Endothelial cell of umbilical vein (primary cell): Measurements from ENCODE around the gene KLHL25. TPM values are rescaled to one million over a fixed set of nuclear protein-coding genes. Genes with fewer than 3 reads are reported as not detected.

ENCODE experiments used
- BruUV-seq: library from RNA; stranded (reverse); fragments of 400-500 nt; replicated peaks from 2 replicates; lab custom pipeline; 2021; lab: Mats Ljungman, UMichigan
- CTCF ChIA-PET: fragments of 300-600, 350-600 bp; sonication (Branson Sonifier 250); formaldehyde crosslinking; loops from one replicate; lab custom pipeline; 2021; ENCODE audit warnings: antibody characterized with exemption, inconsistent platforms; lab: Charles Lee
- POLR2A ChIA-PET: fragments of 300-600, 350-600 bp; sonication (Branson Sonifier 250); formaldehyde crosslinking; loops from one replicate; lab custom pipeline; 2021; ENCODE audit warnings: antibody characterized with exemption, inconsistent platforms; lab: Charles Lee
- DNase-seq: peaks from one replicate; pipeline ENCODE4 v3.0.0-alpha.2; 2011; ENCODE audit warnings: low read depth, low spot score
- FAIRE-seq: peaks from 2 replicates; lab custom pipeline; 2011; peaks lifted over from hg19 to GRCh38; lab: Jason Lieb, UNC
- H2AFZ ChIP-seq: 2 replicates; pipeline ENCODE4 v1.6.0; 2012; ENCODE audit warnings: low read depth, low read length, control low read depth, inconsistent platforms
- H3K27ac ChIP-seq: 2 replicates; pipeline ENCODE4 v1.5.1; 2011; ENCODE audit warnings: low read depth, mild to moderate bottlenecking, control low read depth, low read length, moderate library complexity; ENCODE audit not compliant: insufficient read depth
- H3K27me3 ChIP-seq, 2 experiments: 2 replicates each; pipeline versions ENCODE4 v1.6.0 to v1.6.1; 2011; ENCODE audit warnings: low read length in 2 of 2, mixed read lengths in 1 of 2; ENCODE audit not compliant: control insufficient read depth in 2 of 2, insufficient read depth in 2 of 2
- H3K36me3 ChIP-seq, 2 experiments: 2 replicates in 1 of 2; 3 replicates in 1 of 2; pipeline ENCODE4 v1.5.1; 2011; ENCODE audit warnings: low read length in 2 of 2, mild to moderate bottlenecking in 1 of 2, moderate library complexity in 1 of 2; ENCODE audit not compliant: control insufficient read depth in 2 of 2, insufficient read depth in 2 of 2; ENCODE audit errors: extremely low read depth in 1 of 2
- H3K4me1 ChIP-seq: 3 replicates; pipeline ENCODE4 v1.5.1; 2011; ENCODE audit warnings: mild to moderate bottlenecking, low read length; ENCODE audit not compliant: control insufficient read depth, insufficient read depth; ENCODE audit errors: extremely low read depth
- H3K4me2 ChIP-seq: 2 replicates; pipeline ENCODE4 v1.6.1; 2011; ENCODE audit warnings: low read length, control low read depth, mixed read lengths; ENCODE audit not compliant: insufficient read depth
- H3K4me3 ChIP-seq, 3 experiments: fragments of 200-600 bp in 1 of 3; sonication (generic), shearing (Covaris generic) in 1 of 3; replicated peaks in 1 of 3; 2 replicates each; pipeline ENCODE4 v1.5.1; 2011 to 2016; ENCODE audit warnings: control low read depth in 3 of 3, low read length in 3 of 3, mild to moderate bottlenecking in 2 of 3, inconsistent platforms in 1 of 3, low read depth in 1 of 3, moderate library complexity in 1 of 3; ENCODE audit not compliant: insufficient read depth in 1 of 3
- H3K79me2 ChIP-seq: 2 replicates; pipeline ENCODE4 v1.6.0; 2012; ENCODE audit warnings: low read length, inconsistent platforms; ENCODE audit not compliant: control insufficient read depth, insufficient read depth
- H3K9ac ChIP-seq: replicated peaks from 2 replicates; pipeline ENCODE3; 2011; ENCODE audit warnings: low read length, control low read depth; ENCODE audit not compliant: insufficient read depth; ENCODE audit errors: extremely low read depth
- H3K9me1 ChIP-seq: replicated peaks from 3 replicates; pipeline ENCODE4 v1.6.0; 2011; ENCODE audit warnings: mild to moderate bottlenecking, low read length; ENCODE audit not compliant: control insufficient read depth, insufficient read depth; ENCODE audit errors: extremely low read depth
- H3K9me3 ChIP-seq: replicated peaks from 2 replicates; pipeline ENCODE4 v1.5.1; 2012; ENCODE audit warnings: low read length, inconsistent platforms; ENCODE audit not compliant: control insufficient read depth, insufficient read depth
- H4K20me1 ChIP-seq: replicated peaks from 2 replicates; pipeline ENCODE3; 2011; ENCODE audit warnings: mild to moderate bottlenecking, low read length; ENCODE audit not compliant: control insufficient read depth, insufficient read depth; ENCODE audit errors: extremely low read depth
- EZH2 ChIP-seq: IDR thresholded peaks from 2 replicates; pipeline ENCODE4 v1.6.1; 2012; ENCODE audit warnings: borderline replicate concordance, low read depth, mild to moderate bottlenecking, moderate library complexity, low read length, inconsistent platforms; ENCODE audit not compliant: severe bottlenecking
- FOS ChIP-seq: IDR thresholded peaks from 2 replicates; pipeline ENCODE4 v1.6.1; 2011; ENCODE audit warnings: mild to moderate bottlenecking, low read length, moderate library complexity, borderline replicate concordance; ENCODE audit not compliant: insufficient read depth
- GATA2 ChIP-seq: IDR thresholded peaks from 2 replicates; pipeline ENCODE4 v1.7.0; 2011; ENCODE audit warnings: low read depth, mild to moderate bottlenecking, moderate library complexity, mixed read lengths, low read length; ENCODE audit not compliant: insufficient read length, insufficient read depth
- JUN ChIP-seq: IDR thresholded peaks from 2 replicates; pipeline ENCODE4 v1.6.1; 2011; ENCODE audit warnings: borderline replicate concordance, low read depth; ENCODE audit not compliant: insufficient read length, insufficient read depth
- MAX ChIP-seq: IDR thresholded peaks from 2 replicates; pipeline ENCODE4 v1.6.1; 2011; ENCODE audit not compliant: insufficient read depth, insufficient read length
- MYC ChIP-seq: IDR thresholded peaks from one replicate; pipeline ENCODE4 v1.6.1; 2011; ENCODE audit warnings: mild to moderate bottlenecking, low read depth, low read length
- POLR2A ChIP-seq: IDR thresholded peaks from 2 replicates; pipeline ENCODE4 v1.6.1; 2012; ENCODE audit warnings: low read depth, mild to moderate bottlenecking, control low read depth, low read length
- POLR2AphosphoS5 ChIP-seq: IDR thresholded peaks from 2 replicates; pipeline ENCODE4 v1.6.1; 2012; ENCODE audit warnings: low read depth, mild to moderate bottlenecking, control low read depth, low read length, moderate library complexity; ENCODE audit not compliant: insufficient read depth
- dilution Hi-C: fragments of 300-500 bp; cut with MboI; formaldehyde crosslinking; loops from one replicate; pipeline ENCODE4 v1.15.0; 2019; ENCODE audit warnings: low sequenced_read_pairs; ENCODE audit not compliant: extremely low pct_ligation_motif_present
- intact Hi-C: fragments of 100-400 bp; cut with micrococcal nuclease; formaldehyde crosslinking; loops from one replicate; pipeline ENCODE4 v1.10.0; 2022
- polyA plus RNA-seq, 4 experiments: library from polyadenylated mRNA; depleted of rRNA in 3 of 4; stranded (reverse) in 3 of 4; unstranded in 1 of 4; fragments of >200 nt; gene quantifications; 2 replicates each; pipeline versions ENCODE4 v1.2.1 to v1.2.3, GENCODE V29; 2011 to 2012; ENCODE audit warnings: missing spikeins in 1 of 4
- total RNA-seq: library from RNA; stranded (reverse); gene quantifications from 2 replicates; pipeline ENCODE4 v1.2.3, GENCODE V29; 2021
- TF ChIP-seq, protein P1 (sequence below), 2 donors: IDR thresholded peaks; 1 replicate in 1 of 2; 2 replicates in 1 of 2; pipeline ENCODE4 v1.5.1; 2011; ENCODE audit warnings: low read length in 2 of 2, mild to moderate bottlenecking in 2 of 2, moderate library complexity in 2 of 2, control low read depth in 1 of 2, inconsistent platforms in 1 of 2, low read depth in 1 of 2; ENCODE audit not compliant: insufficient read depth in 1 of 2; ENCODE audit errors: extremely low read depth in 1 of 2

Gene KLHL25
- total and polyA plus RNA-seq, 2 donors (not counting 3 experiments of a cell fraction or from before 2014, with no cell fraction given), result 5.4 to 6.4 TPM

- Histone ChIP-seq H4K20me1 (no peaks in the 10 kb centered on the region), H3K36me3 (no peaks in the 10 kb centered on the region), H3K4me3 (no peak overlapping the region), H3K79me2 (no peaks in the 10 kb centered on the region), H3K9me3 (no peaks in the 10 kb centered on the region), H3K4me2 (no peak overlapping the region), H3K9ac (no peak overlapping the region), H2AFZ (no peak overlapping the region), H3K4me1 (peaks cover 12% of the 10 kb centered on the region), H3K27ac (no peak overlapping the region), H3K27me3 (no peaks in the 10 kb centered on the region), H3K9me1 (no peaks in the 10 kb centered on the region)
- dilution Hi-C loops (no loop called here), intact Hi-C loops (loop anchor here (2.0 kb wide), 1 partner anchor 14 kb away; no protein-coding TSS in a partner anchor)
- POLR2A ChIA-PET, result no interaction called here
- CTCF ChIA-PET, result no interaction called here
- TF ChIP-seq POLR2A, result no peak
- no peak for TF ChIP-seq MAX
- no peak for TF ChIP-seq MYC
- TF ChIP-seq EZH2, result no peak
- no peak for TF ChIP-seq GATA2
- TF ChIP-seq, protein P1, sequence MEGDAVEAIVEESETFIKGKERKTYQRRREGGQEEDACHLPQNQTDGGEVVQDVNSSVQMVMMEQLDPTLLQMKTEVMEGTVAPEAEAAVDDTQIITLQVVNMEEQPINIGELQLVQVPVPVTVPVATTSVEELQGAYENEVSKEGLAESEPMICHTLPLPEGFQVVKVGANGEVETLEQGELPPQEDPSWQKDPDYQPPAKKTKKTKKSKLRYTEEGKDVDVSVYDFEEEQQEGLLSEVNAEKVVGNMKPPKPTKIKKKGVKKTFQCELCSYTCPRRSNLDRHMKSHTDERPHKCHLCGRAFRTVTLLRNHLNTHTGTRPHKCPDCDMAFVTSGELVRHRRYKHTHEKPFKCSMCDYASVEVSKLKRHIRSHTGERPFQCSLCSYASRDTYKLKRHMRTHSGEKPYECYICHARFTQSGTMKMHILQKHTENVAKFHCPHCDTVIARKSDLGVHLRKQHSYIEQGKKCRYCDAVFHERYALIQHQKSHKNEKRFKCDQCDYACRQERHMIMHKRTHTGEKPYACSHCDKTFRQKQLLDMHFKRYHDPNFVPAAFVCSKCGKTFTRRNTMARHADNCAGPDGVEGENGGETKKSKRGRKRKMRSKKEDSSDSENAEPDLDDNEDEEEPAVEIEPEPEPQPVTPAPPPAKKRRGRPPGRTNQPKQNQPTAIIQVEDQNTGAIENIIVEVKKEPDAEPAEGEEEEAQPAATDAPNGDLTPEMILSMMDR (IDR thresholded peaks at IDR 0.05; ENCODE audit: extremely low read depth in 1 of 2, insufficient read depth in 1 of 2, low read depth in 1 of 2, low read length in 2 of 2), result no peak
- no peak for TF ChIP-seq JUN
- no peak for TF ChIP-seq FOS
- no peak for TF ChIP-seq POLR2AphosphoS5
- no TSS peak for BruUV-seq
- DNase-seq (no peak), FAIRE-seq (no peak)
Observed at GRCh38 chr15:85770096-85771041, 24.4 kb downstream of the KLHL25 start.
